Suprapubic skin (tissue), 4 donors: ENCODE results near the gene VSNL1.

Source experiments
- POLR2A ChIP-seq, 2 donors: fragments of 450-650 bp; IDR thresholded peaks; one replicate each; pipeline ENCODE4 v1.6.1; 2017; ENCODE audit warnings: antibody characterized with exemption in 2 of 2, mild to moderate bottlenecking in 2 of 2, moderate library complexity in 2 of 2
- POLR2AphosphoS5 ChIP-seq, 3 donors: sonication (generic); formaldehyde crosslinking; IDR thresholded peaks; one replicate each; pipeline ENCODE4 v1.6.1; 2017; ENCODE audit warnings: antibody characterized with exemption in 3 of 3
- TF ChIP-seq, protein P1 (sequence below), 2 donors: fragments of 200-600 bp in 1 of 2; fragments of 450-650 bp in 1 of 2; sonication (generic) in 1 of 2; IDR thresholded peaks; one replicate each; pipeline ENCODE4 v1.5.1; 2016 to 2019; ENCODE audit warnings: antibody characterized with exemption in 2 of 2, mild to moderate bottlenecking in 1 of 2, moderate library complexity in 1 of 2

DNA sequence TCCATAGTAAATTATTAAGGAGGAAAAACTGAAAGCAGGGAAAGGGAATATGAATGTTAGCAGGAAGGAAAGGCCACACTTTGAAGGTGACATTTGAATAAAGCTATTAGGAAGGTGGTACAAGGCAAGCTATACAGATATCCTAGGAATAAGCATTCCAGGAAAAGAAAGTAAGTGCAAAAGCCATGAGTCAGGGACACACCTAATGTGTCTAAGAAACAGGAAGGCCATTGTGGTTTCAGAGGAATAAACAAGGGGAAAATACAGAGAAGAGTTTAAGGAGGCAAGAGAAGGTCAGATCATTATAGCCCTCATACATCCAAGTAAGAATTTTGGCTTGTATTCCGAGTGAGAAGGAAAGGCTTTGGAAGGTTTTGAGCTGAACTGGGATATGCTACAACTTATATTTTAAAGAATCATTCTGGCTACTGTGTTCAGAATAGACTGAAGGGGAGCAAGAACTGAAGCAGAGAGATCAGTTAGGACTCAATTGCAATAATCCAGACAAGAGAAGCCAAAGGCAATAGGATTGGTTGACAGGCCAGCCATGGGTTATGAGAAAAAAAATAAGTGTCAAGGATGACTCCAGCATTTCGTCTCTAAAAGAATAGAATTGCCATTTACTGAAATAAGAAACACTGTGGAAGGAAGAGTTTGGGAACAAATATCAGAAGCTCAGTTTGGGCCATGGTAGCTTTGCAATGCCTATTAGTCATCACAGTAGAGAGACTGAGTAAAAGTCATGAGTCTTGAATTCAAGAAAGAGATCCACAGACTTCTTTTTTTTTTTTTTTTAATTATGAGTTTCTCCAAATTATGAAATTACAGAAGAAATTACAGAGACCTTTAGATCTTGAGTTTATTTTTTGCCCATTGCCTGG, 33.5 kb upstream of the VSNL1 start:
- TF ChIP-seq, protein P1, sequence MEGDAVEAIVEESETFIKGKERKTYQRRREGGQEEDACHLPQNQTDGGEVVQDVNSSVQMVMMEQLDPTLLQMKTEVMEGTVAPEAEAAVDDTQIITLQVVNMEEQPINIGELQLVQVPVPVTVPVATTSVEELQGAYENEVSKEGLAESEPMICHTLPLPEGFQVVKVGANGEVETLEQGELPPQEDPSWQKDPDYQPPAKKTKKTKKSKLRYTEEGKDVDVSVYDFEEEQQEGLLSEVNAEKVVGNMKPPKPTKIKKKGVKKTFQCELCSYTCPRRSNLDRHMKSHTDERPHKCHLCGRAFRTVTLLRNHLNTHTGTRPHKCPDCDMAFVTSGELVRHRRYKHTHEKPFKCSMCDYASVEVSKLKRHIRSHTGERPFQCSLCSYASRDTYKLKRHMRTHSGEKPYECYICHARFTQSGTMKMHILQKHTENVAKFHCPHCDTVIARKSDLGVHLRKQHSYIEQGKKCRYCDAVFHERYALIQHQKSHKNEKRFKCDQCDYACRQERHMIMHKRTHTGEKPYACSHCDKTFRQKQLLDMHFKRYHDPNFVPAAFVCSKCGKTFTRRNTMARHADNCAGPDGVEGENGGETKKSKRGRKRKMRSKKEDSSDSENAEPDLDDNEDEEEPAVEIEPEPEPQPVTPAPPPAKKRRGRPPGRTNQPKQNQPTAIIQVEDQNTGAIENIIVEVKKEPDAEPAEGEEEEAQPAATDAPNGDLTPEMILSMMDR (IDR thresholded peaks at IDR 0.05) = no peak
- TF ChIP-seq POLR2AphosphoS5 (IDR thresholded peaks at IDR 0.05) (no peak), POLR2A (IDR thresholded peaks at IDR 0.05) (no peak)
